HEK293T (cell line): ENCODE results near the gene SLC9A9.

Experiments used
- SP1 ChIP-seq: fragments of 450-650 bp; IDR thresholded peaks from 2 replicates; pipeline ENCODE4 v1.6.1; 2017
- SUZ12 ChIP-seq: fragments of 450-650 bp; IDR thresholded peaks from 2 replicates; pipeline ENCODE4 v1.6.1; 2016; ENCODE audit warnings: mild to moderate bottlenecking

- no peak for TF ChIP-seq SUZ12
- TF ChIP-seq SP1: no peak
These were observed 311.3 kb downstream of the SLC9A9 start for GRCh38 chr3:143536817-143537535.
